Measurements from ENCODE around the gene FNDC3B. TPM values are rescaled to one million over a fixed set of nuclear protein-coding genes. Genes with fewer than 3 reads are reported as not detected.
A peak's percentile ranks its signal among the peaks of the same experiment; 100 is the strongest.

Gene FNDC3B
- total and polyA plus RNA-seq, 12 donors: 9.7 to 118 (median 85.0) TPM

- no peaks in the 10 kb centered on the region for H3K27me3 ChIP-seq
- H3K36me3 ChIP-seq: peaks cover 0 to 14% (median 0%) of the 10 kb centered on the region in 9 donors
- H3K9me3 ChIP-seq: no peaks in the 10 kb centered on the region
- DNase-seq (no peak), ATAC-seq (no peak)
- 88% methylated on average over 5 of the region's 5 CpGs for WGBS, 2 donors
- intact Hi-C loops (cut with DNase I): loop anchor here in 1 of 10 donors (5.0 kb wide), 1 partner anchor 43 kb away; no protein-coding TSS in a partner anchor
- H3K4me3 ChIP-seq: no peak overlapping the region
- TF ChIP-seq, protein P1, sequence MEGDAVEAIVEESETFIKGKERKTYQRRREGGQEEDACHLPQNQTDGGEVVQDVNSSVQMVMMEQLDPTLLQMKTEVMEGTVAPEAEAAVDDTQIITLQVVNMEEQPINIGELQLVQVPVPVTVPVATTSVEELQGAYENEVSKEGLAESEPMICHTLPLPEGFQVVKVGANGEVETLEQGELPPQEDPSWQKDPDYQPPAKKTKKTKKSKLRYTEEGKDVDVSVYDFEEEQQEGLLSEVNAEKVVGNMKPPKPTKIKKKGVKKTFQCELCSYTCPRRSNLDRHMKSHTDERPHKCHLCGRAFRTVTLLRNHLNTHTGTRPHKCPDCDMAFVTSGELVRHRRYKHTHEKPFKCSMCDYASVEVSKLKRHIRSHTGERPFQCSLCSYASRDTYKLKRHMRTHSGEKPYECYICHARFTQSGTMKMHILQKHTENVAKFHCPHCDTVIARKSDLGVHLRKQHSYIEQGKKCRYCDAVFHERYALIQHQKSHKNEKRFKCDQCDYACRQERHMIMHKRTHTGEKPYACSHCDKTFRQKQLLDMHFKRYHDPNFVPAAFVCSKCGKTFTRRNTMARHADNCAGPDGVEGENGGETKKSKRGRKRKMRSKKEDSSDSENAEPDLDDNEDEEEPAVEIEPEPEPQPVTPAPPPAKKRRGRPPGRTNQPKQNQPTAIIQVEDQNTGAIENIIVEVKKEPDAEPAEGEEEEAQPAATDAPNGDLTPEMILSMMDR (IDR thresholded peaks at IDR 0.05): no peak
- peak overlapping the region in 2 of 10 donors; percentile 17 to 20 for H3K27ac ChIP-seq
- peaks cover 23 to 84% (median 70%) of the 10 kb centered on the region in 9 donors for H3K4me1 ChIP-seq
Measured at GRCh38 chr3:172084871-172085556, 45.6 kb downstream of the FNDC3B start.

DNA sequence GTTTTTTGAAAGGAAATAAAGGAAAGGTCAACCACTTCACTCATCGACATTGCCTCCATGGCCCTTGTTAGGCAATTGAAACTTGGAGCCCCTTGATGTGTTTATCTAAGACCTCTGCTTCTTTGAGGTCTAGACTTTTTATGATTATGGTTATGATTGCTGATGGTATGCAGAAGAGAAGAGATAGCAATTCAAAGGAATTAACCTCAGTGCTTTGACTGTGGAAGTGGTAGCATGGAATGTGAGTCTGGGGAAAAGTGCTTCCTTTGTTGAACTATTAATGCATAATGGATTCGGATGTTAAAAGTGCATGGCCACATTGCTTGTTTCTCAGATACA lies 46.1 kb downstream of the FNDC3B start:
- no peak for ATAC-seq

GRCh38 chr3:172086071-172086470 lies 46.7 kb downstream of the FNDC3B start:
- Histone ChIP-seq H3K4me3 (no peak overlapping the region), H3K27me3 (no peaks in the 10 kb centered on the region), H3K4me1 (peaks cover 23 to 92% (median 80%) of the 10 kb centered on the region in 9 donors), H3K9me3 (no peaks in the 10 kb centered on the region), H3K27ac (peak overlapping the region in 2 of 10 donors; percentile 3 to 17), H3K36me3 (peaks cover 0 to 14% (median 0%) of the 10 kb centered on the region in 9 donors)
- ATAC-seq (no peak), DNase-seq (no peak)
- intact Hi-C loops (cut with DNase I): no loop called here
- WGBS, 2 donors: 89 to 100% methylated on average over 1 of the region's 1 CpG
- TF ChIP-seq, protein P1 (IDR thresholded peaks at IDR 0.05): no peak

More for the DNA sequence above, 46.1 kb downstream of the FNDC3B start:
- intact Hi-C loops (cut with DNase I): no loop called here
- TF ChIP-seq, protein P1 (IDR thresholded peaks at IDR 0.05): no peak
- Histone ChIP-seq H3K27me3 (no peaks in the 10 kb centered on the region), H3K4me3 (no peak overlapping the region), H3K27ac (peak overlapping the region in 1 of 10 donors; percentile 17), H3K4me1 (peaks cover 23 to 88% (median 75%) of the 10 kb centered on the region in 9 donors), H3K36me3 (peaks cover 0 to 14% (median 0%) of the 10 kb centered on the region in 9 donors), H3K9me3 (no peaks in the 10 kb centered on the region)
- WGBS, 2 donors: 88% methylated on average over 2 of the region's 2 CpGs
- DNase-seq: no peak

GRCh38 chr3:172087198-172087597 lies 47.8 kb downstream of the FNDC3B start:
- Histone ChIP-seq H3K36me3 (peaks cover 0 to 13% (median 0%) of the 10 kb centered on the region in 9 donors), H3K27me3 (no peaks in the 10 kb centered on the region), H3K9me3 (no peaks in the 10 kb centered on the region), H3K4me1 (peaks cover 23 to 86% (median 74%) of the 10 kb centered on the region in 9 donors), H3K27ac (peak overlapping the region in 3 of 10 donors; percentile 3 to 38 (median 6)), H3K4me3 (no peak overlapping the region)
- intact Hi-C loops (cut with DNase I): no loop called here
- ATAC-seq (no peak), DNase-seq (no peak)
- 74 to 81% methylated on average over 4 of the region's 4 CpGs for WGBS, 2 donors
- TF ChIP-seq, protein P1 (IDR thresholded peaks at IDR 0.05): no peak

Measured in heart right ventricle (tissue), 16 donors.